ENCODE results near the gene NECTIN1.

- TF ChIP-seq POLR2AphosphoS5 (IDR thresholded peaks at IDR 0.05) (no peak), CTCF (IDR thresholded peaks at IDR 0.05) (no peak), EP300 (IDR thresholded peaks at IDR 0.05) (no peak), POLR2A (IDR thresholded peaks at IDR 0.05) (no peak)
Observed at GRCh38 chr11:119635776-119636175, 93.2 kb downstream of the NECTIN1 start.

Measured in upper lobe of left lung (tissue), 4 donors.